ENCODE data around the gene VASH1. TPM values are rescaled to one million over a fixed set of nuclear protein-coding genes. Genes with fewer than 3 reads are reported as not detected.

Gene VASH1
- polyA plus RNA-seq, 1 of the 3 experiments (the other 2 are of a cell fraction): 4.9 TPM

DNA sequence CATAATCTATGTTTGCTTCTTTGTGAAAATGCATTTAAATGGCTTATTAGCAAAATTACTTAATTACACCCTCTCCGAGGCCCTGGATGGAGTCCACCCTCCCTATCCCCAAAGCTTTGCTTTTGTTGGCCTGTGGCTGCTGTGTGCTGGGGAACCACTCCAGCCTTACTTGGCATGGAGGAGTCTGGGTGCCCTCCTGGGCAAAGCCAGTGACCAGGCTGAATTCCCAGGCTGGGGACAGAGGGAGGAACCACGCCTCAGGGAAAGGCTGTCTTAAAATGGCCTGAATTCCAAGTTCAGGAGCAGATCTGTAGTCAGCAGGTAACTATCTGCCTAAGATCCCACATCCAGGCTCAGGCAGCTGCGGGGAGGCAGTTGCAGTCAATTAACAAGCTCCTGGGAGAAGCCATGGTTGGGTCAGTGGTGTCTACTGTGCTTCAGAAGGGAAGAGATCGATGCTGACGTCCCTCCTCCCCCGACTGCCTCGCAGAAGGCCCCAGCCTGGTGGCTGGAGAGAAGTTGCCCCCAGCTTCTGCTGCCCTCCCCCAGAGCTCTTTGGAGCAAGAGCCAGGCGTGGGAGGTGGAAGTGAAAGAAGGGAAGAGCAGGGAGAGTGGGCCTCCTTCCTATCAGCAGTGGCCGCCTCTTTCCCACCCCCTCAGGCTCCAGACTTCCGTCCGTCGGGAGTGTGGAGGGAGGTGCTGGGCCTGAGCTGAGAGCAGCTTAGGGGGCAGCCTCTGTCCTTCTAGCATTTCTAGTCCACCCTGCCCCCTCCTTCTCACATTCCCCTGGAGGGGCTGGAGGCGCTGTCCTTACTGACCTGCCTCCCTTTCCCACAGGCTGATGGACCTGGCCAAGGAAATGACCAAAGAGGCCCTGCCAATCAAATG, 11.3 kb downstream of the VASH1 start:
- 79% methylated on average over 10 of the region's 13 CpGs for WGBS (ENCODE audit: low lambda C conversion rate)
- ChIA-PET CTCF (interaction anchor here (0.6 to 5.7 kb wide), 6 partner anchors 8 to 694 kb away, joined by 3 to 23 read pairs (median 8); no protein-coding TSS in a partner anchor), POLR2A (no interaction called here)
- Histone ChIP-seq H3K9ac (no peak overlapping the region), H2AFZ (ENCODE audit: low read depth) (peak overlapping the region; percentile 54; the same call in 1 of the 2 replicates), H3K9me2 (no peaks in the 10 kb centered on the region), H3K27me3 (ENCODE audit: insufficient read depth) (no peaks in the 10 kb centered on the region), H3K79me2 (ENCODE audit: insufficient read depth) (no peaks in the 10 kb centered on the region), H3K27ac (ENCODE audit: low read depth in 2 of 2, low read length in 1 of 2) (peak overlapping the region; percentile 64 to 75; a peak in 3 of 4 replicates), H3K36me3 (replicated peaks in 1 of 2; ENCODE audit: control insufficient read depth in 1 of 2, insufficient read depth in 2 of 2, low read length in 1 of 2) (no peaks in the 10 kb centered on the region), H3K9me3 (no peaks in the 10 kb centered on the region), H4K20me1 (ENCODE audit: insufficient read depth) (no peaks in the 10 kb centered on the region), H3F3A (replicated peaks; ENCODE audit: insufficient read depth) (no peaks in the 10 kb centered on the region), H3K4me3 (ENCODE audit: low read depth in 2 of 2, low read length in 1 of 2) (no peak overlapping the region), H3K4me2 (peak overlapping the region; percentile 65), H3K4me1 (ENCODE audit: control insufficient read depth in 1 of 2, insufficient read depth in 2 of 2, low read depth in 1 of 2, low read length in 1 of 2) (peaks cover 14 to 38% of the 10 kb centered on the region in 2 experiments)
- DNase-seq: no peak
- TF ChIP-seq RCOR1 (IDR thresholded peaks at IDR 0.05; ENCODE audit: low read length) (no peak), SMC3 (IDR thresholded peaks at IDR 0.05; ENCODE audit: low read depth, low read length) (no peak), FOXM1 (IDR thresholded peaks at IDR 0.05; ENCODE audit: low read depth) (no peak), NFIC (IDR thresholded peaks at IDR 0.05; ENCODE audit: borderline replicate concordance) (no peak), TEAD4 (IDR thresholded peaks at IDR 0.05; ENCODE audit: borderline replicate concordance, insufficient read depth) (no peak), POLR2AphosphoS5 (IDR thresholded peaks at IDR 0.05; ENCODE audit: low read depth, low read length) (no peak), ELF1 (IDR thresholded peaks at IDR 0.05) (no peak), RXRA (IDR thresholded peaks at IDR 0.05; ENCODE audit: borderline replicate concordance, low read depth) (no peak), CHD2 (IDR thresholded peaks at IDR 0.05; ENCODE audit: low read length, partially characterized antibody) (no peak), JUND (IDR thresholded peaks at IDR 0.05) (no peak), TAF1 (IDR thresholded peaks at IDR 0.05; ENCODE audit: borderline replicate concordance, low read depth, low read length) (no peak), GATA2 (CRISPR knock-in tag; IDR thresholded peaks at IDR 0.05) (no peak), YY1 (IDR thresholded peaks at IDR 0.05; ENCODE audit: low read depth) (no peak), MXI1 (IDR thresholded peaks at IDR 0.05; ENCODE audit: low read depth, low read length) (no peak)
- TF ChIP-seq, protein P1, sequence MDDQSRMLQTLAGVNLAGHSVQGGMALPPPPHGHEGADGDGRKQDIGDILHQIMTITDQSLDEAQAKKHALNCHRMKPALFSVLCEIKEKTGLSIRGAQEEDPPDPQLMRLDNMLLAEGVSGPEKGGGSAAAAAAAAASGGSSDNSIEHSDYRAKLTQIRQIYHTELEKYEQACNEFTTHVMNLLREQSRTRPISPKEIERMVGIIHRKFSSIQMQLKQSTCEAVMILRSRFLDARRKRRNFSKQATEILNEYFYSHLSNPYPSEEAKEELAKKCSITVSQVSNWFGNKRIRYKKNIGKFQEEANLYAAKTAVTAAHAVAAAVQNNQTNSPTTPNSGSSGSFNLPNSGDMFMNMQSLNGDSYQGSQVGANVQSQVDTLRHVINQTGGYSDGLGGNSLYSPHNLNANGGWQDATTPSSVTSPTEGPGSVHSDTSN (IDR thresholded peaks at IDR 0.05): no peak; the same call in 1 of the 2 replicates
- TF ChIP-seq, protein P2, sequence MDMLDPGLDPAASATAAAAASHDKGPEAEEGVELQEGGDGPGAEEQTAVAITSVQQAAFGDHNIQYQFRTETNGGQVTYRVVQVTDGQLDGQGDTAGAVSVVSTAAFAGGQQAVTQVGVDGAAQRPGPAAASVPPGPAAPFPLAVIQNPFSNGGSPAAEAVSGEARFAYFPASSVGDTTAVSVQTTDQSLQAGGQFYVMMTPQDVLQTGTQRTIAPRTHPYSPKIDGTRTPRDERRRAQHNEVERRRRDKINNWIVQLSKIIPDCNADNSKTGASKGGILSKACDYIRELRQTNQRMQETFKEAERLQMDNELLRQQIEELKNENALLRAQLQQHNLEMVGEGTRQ (IDR thresholded peaks at IDR 0.05; ENCODE audit: borderline replicate concordance, low read depth, low read length): no peak
- TF ChIP-seq, protein P3, sequence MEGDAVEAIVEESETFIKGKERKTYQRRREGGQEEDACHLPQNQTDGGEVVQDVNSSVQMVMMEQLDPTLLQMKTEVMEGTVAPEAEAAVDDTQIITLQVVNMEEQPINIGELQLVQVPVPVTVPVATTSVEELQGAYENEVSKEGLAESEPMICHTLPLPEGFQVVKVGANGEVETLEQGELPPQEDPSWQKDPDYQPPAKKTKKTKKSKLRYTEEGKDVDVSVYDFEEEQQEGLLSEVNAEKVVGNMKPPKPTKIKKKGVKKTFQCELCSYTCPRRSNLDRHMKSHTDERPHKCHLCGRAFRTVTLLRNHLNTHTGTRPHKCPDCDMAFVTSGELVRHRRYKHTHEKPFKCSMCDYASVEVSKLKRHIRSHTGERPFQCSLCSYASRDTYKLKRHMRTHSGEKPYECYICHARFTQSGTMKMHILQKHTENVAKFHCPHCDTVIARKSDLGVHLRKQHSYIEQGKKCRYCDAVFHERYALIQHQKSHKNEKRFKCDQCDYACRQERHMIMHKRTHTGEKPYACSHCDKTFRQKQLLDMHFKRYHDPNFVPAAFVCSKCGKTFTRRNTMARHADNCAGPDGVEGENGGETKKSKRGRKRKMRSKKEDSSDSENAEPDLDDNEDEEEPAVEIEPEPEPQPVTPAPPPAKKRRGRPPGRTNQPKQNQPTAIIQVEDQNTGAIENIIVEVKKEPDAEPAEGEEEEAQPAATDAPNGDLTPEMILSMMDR (IDR thresholded peaks at IDR 0.05): no peak
- TF ChIP-seq, protein P4, sequence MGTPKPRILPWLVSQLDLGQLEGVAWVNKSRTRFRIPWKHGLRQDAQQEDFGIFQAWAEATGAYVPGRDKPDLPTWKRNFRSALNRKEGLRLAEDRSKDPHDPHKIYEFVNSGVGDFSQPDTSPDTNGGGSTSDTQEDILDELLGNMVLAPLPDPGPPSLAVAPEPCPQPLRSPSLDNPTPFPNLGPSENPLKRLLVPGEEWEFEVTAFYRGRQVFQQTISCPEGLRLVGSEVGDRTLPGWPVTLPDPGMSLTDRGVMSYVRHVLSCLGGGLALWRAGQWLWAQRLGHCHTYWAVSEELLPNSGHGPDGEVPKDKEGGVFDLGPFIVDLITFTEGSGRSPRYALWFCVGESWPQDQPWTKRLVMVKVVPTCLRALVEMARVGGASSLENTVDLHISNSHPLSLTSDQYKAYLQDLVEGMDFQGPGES (IDR thresholded peaks at IDR 0.05; ENCODE audit: low read depth, low read length): no peak
- TF ChIP-seq, protein P5, sequence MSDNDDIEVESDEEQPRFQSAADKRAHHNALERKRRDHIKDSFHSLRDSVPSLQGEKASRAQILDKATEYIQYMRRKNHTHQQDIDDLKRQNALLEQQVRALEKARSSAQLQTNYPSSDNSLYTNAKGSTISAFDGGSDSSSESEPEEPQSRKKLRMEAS (IDR thresholded peaks at IDR 0.05; ENCODE audit: low read depth): no peak

Measured in SK-N-SH (cell line).